HG03460 (cell line): ENCODE data around the gene CTTNBP2.

Experiments used
- ATAC-seq: cut with Tn5 transposase; IDR thresholded peaks from one replicate; pipeline ENCODE4 v1.9.1; 2021; ENCODE audit not compliant: unreplicated experiment

Gene CTTNBP2

GRCh38 chr7:117829450-117830117, 43.7 kb downstream of the CTTNBP2 start:
- ATAC-seq: no peak

GRCh38 chr7:117828825-117829224, 44.4 kb downstream of the CTTNBP2 start:
- ATAC-seq: no peak

GRCh38 chr7:117827862-117828261, 45.4 kb downstream of the CTTNBP2 start:
- no peak for ATAC-seq

- no peak for ATAC-seq
Measured at GRCh38 chr7:117825132-117825531, 48.1 kb downstream of the CTTNBP2 start.

GRCh38 chr7:117824592-117824991, 48.6 kb downstream of the CTTNBP2 start:
- no peak for ATAC-seq

GRCh38 chr7:117819558-117819957, 53.7 kb downstream of the CTTNBP2 start:
- no peak for ATAC-seq

- ATAC-seq: no peak
Measured at GRCh38 chr7:117818232-117818631, 55.0 kb downstream of the CTTNBP2 start.

GRCh38 chr7:117816727-117817126, 56.5 kb downstream of the CTTNBP2 start:
- no peak for ATAC-seq

- ATAC-seq: no peak
Measured at GRCh38 chr7:117811696-117812095, 61.5 kb downstream of the CTTNBP2 start.

- no peak for ATAC-seq
Measured at GRCh38 chr7:117810642-117811512, 62.4 kb downstream of the CTTNBP2 start.

- no peak for ATAC-seq
Measured at GRCh38 chr7:117809958-117810357, 63.3 kb downstream of the CTTNBP2 start.

GRCh38 chr7:117808910-117809705, 64.1 kb downstream of the CTTNBP2 start:
- ATAC-seq: no peak

- no peak for ATAC-seq
Measured at GRCh38 chr7:117808341-117808757, 64.9 kb downstream of the CTTNBP2 start.

- ATAC-seq: no peak
Measured at GRCh38 chr7:117807676-117808075, 65.6 kb downstream of the CTTNBP2 start.

GRCh38 chr7:117806011-117806410, 67.2 kb downstream of the CTTNBP2 start:
- ATAC-seq: no peak

- no peak for ATAC-seq
Measured at GRCh38 chr7:117805241-117805640, 68.0 kb downstream of the CTTNBP2 start.

- ATAC-seq: no peak
Measured at GRCh38 chr7:117803476-117803875, 69.8 kb downstream of the CTTNBP2 start.

GRCh38 chr7:117802660-117803059, 70.6 kb downstream of the CTTNBP2 start:
- ATAC-seq: no peak

GRCh38 chr7:117800841-117801240, 72.4 kb downstream of the CTTNBP2 start:
- ATAC-seq: no peak

- ATAC-seq: no peak
Measured at GRCh38 chr7:117800406-117800805, 72.8 kb downstream of the CTTNBP2 start.

GRCh38 chr7:117796889-117797288, 76.4 kb downstream of the CTTNBP2 start:
- ATAC-seq: no peak
